ENCODE data around the gene FMR1NB.

DNA sequence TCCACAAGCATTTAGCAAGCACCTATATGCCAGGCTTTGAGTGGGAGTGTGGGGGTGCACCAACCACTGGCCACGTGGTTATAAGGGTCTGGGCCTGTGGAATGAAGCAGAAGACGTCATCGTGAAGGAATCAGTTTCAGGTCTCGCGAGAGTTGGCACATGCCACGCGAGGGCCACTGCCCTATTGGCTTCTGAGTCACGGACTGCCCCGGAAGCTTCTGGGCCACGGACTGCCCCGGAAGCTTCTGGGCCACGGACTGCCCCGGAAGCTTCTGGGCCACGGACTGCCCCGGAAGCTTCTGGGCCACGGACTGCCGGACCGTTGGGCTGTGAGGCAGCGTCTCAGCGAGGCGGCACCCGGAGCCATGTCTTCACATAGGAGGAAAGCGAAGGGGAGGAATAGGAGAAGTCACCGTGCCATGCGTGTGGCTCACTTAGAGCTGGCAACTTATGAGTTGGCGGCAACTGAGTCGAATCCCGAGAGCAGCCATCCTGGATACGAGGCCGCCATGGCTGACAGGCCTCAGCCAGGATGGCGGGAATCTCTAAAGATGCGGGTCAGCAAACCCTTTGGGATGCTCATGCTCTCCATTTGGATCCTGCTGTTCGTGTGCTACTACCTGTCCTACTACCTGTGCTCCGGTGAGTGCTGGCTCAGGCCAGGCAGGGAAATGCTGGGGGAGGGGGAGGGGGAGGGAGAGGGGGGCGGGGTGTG is at the start of gene FMR1NB:
- TF ChIP-seq POLR2AphosphoS5 (IDR thresholded peaks at IDR 0.05; ENCODE audit: low read depth, low read length), result no peak
- TF ChIP-seq ZFP1 (CRISPR knock-in tag; IDR thresholded peaks at IDR 0.05), result no peak
- TF ChIP-seq KDM1A (CRISPR knock-in tag; IDR thresholded peaks at IDR 0.05), result no peak
- TF ChIP-seq SALL2 (CRISPR knock-in tag; IDR thresholded peaks at IDR 0.05), result no peak
- TF ChIP-seq, protein P1, sequence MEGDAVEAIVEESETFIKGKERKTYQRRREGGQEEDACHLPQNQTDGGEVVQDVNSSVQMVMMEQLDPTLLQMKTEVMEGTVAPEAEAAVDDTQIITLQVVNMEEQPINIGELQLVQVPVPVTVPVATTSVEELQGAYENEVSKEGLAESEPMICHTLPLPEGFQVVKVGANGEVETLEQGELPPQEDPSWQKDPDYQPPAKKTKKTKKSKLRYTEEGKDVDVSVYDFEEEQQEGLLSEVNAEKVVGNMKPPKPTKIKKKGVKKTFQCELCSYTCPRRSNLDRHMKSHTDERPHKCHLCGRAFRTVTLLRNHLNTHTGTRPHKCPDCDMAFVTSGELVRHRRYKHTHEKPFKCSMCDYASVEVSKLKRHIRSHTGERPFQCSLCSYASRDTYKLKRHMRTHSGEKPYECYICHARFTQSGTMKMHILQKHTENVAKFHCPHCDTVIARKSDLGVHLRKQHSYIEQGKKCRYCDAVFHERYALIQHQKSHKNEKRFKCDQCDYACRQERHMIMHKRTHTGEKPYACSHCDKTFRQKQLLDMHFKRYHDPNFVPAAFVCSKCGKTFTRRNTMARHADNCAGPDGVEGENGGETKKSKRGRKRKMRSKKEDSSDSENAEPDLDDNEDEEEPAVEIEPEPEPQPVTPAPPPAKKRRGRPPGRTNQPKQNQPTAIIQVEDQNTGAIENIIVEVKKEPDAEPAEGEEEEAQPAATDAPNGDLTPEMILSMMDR (CRISPR knock-in tag; IDR thresholded peaks at IDR 0.05), result no peak
- TF ChIP-seq BHLHE40 (IDR thresholded peaks at IDR 0.05; ENCODE audit: low read length), result no peak
- TF ChIP-seq ADNP (CRISPR knock-in tag; IDR thresholded peaks at IDR 0.05), result no peak
- TF ChIP-seq, protein P2, sequence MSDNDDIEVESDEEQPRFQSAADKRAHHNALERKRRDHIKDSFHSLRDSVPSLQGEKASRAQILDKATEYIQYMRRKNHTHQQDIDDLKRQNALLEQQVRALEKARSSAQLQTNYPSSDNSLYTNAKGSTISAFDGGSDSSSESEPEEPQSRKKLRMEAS (IDR thresholded peaks at IDR 0.05), result no peak
- TF ChIP-seq POLR2AphosphoS2 (IDR thresholded peaks at IDR 0.05; ENCODE audit: low read depth, low read length), result no peak
- TF ChIP-seq RAD21 (CRISPR knock-in tag; IDR thresholded peaks at IDR 0.05), result no peak
- TF ChIP-seq NBN (conservative IDR thresholded peaks at IDR 0.05), result no peak
- TF ChIP-seq, protein P3, sequence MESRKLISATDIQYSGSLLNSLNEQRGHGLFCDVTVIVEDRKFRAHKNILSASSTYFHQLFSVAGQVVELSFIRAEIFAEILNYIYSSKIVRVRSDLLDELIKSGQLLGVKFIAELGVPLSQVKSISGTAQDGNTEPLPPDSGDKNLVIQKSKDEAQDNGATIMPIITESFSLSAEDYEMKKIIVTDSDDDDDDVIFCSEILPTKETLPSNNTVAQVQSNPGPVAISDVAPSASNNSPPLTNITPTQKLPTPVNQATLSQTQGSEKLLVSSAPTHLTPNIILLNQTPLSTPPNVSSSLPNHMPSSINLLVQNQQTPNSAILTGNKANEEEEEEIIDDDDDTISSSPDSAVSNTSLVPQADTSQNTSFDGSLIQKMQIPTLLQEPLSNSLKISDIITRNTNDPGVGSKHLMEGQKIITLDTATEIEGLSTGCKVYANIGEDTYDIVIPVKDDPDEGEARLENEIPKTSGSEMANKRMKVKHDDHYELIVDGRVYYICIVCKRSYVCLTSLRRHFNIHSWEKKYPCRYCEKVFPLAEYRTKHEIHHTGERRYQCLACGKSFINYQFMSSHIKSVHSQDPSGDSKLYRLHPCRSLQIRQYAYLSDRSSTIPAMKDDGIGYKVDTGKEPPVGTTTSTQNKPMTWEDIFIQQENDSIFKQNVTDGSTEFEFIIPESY (CRISPR knock-in tag; IDR thresholded peaks at IDR 0.05), result no peak
- TF ChIP-seq ZNF619 (CRISPR knock-in tag; IDR thresholded peaks at IDR 0.05), result no peak
- TF ChIP-seq, protein P4, sequence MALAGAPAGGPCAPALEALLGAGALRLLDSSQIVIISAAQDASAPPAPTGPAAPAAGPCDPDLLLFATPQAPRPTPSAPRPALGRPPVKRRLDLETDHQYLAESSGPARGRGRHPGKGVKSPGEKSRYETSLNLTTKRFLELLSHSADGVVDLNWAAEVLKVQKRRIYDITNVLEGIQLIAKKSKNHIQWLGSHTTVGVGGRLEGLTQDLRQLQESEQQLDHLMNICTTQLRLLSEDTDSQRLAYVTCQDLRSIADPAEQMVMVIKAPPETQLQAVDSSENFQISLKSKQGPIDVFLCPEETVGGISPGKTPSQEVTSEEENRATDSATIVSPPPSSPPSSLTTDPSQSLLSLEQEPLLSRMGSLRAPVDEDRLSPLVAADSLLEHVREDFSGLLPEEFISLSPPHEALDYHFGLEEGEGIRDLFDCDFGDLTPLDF (CRISPR knock-in tag; IDR thresholded peaks at IDR 0.05), result no peak
